CD14-positive monocyte (primary cell): ENCODE data around the gene DDO. TPM values are rescaled to one million over a fixed set of nuclear protein-coding genes. Genes with fewer than 3 reads are reported as not detected.

ENCODE experiments used
- DNase-seq, 3 donors: peaks; one replicate each; pipeline ENCODE4 v3.0.0-alpha.2; 2011 to 2022
- H2AFZ ChIP-seq: 2 replicates; pipeline ENCODE4 v1.6.0; 2012; ENCODE audit warnings: mild to moderate bottlenecking, low read depth, low read length, inconsistent platforms; ENCODE audit not compliant: insufficient read depth, poor library complexity, severe bottlenecking
- H3K27ac ChIP-seq, 2 donors: 1 replicate in 1 of 2; 2 replicates in 1 of 2; pipeline ENCODE4 v1.5.1; 2012 to 2013; ENCODE audit warnings: low read length in 2 of 2, control low read depth in 1 of 2, inconsistent platforms in 1 of 2, low read depth in 1 of 2, mild to moderate bottlenecking in 1 of 2
- H3K27me3 ChIP-seq, 2 donors: one replicate each; pipeline versions ENCODE4 v1.6.0 to v1.6.1; 2011 to 2013; ENCODE audit warnings: low read length in 2 of 2; ENCODE audit not compliant: control insufficient read depth in 2 of 2, insufficient read depth in 2 of 2
- H3K36me3 ChIP-seq, 2 donors: replicated peaks in 1 of 2; 1 replicate in 1 of 2; 2 replicates in 1 of 2; pipeline versions ENCODE4 v1.5.1 to v1.6.1; 2012 to 2013; ENCODE audit warnings: low read length in 2 of 2, control low read depth in 1 of 2, inconsistent platforms in 1 of 2, mild to moderate bottlenecking in 1 of 2; ENCODE audit not compliant: insufficient read depth in 2 of 2, control insufficient read depth in 1 of 2
- H3K4me1 ChIP-seq, 2 donors: 1 replicate in 1 of 2; 2 replicates in 1 of 2; pipeline versions ENCODE4 v1.5.1 to v1.6.1; 2012 to 2013; ENCODE audit warnings: low read length in 2 of 2, control low read depth in 1 of 2, inconsistent platforms in 1 of 2, mild to moderate bottlenecking in 1 of 2, moderate library complexity in 1 of 2; ENCODE audit not compliant: insufficient read depth in 2 of 2, control insufficient read depth in 1 of 2
- H3K4me2 ChIP-seq: replicated peaks from 2 replicates; pipeline ENCODE3; 2012; ENCODE audit warnings: low read length, moderate library complexity, mild to moderate bottlenecking; ENCODE audit not compliant: poor library complexity, severe bottlenecking; ENCODE audit errors: extremely low read depth
- H3K4me3 ChIP-seq, 3 experiments: fragments of 200-600 bp in 1 of 3; sonication (generic) in 1 of 3; replicated peaks in 1 of 3; 1 replicate in 2 of 3; 2 replicates in 1 of 3; pipeline ENCODE4 v1.5.1; 2011 to 2013; ENCODE audit warnings: low read length in 3 of 3, mild to moderate bottlenecking in 3 of 3, control low read depth in 2 of 3, low read depth in 2 of 3, inconsistent platforms in 1 of 3, moderate library complexity in 1 of 3
- H3K79me2 ChIP-seq: 2 replicates; pipeline ENCODE4 v1.6.0; 2012; ENCODE audit warnings: mild to moderate bottlenecking, control low read depth, inconsistent platforms, low read length, moderate library complexity; ENCODE audit not compliant: insufficient read depth
- H3K9ac ChIP-seq: 2 replicates; pipeline ENCODE4 v1.6.0; 2017; ENCODE audit warnings: low read length, mild to moderate bottlenecking; ENCODE audit not compliant: insufficient read depth, poor library complexity, severe bottlenecking
- H3K9me3 ChIP-seq, 2 donors: replicated peaks in 1 of 2; 1 replicate in 1 of 2; 2 replicates in 1 of 2; pipeline versions ENCODE4 v1.5.1 to v1.6.1; 2012 to 2013; ENCODE audit warnings: low read length in 2 of 2, control low read depth in 1 of 2; ENCODE audit not compliant: control insufficient read depth in 1 of 2, insufficient read depth in 1 of 2
- H4K20me1 ChIP-seq: 2 replicates; pipeline ENCODE4 v1.6.0; 2012; ENCODE audit warnings: mild to moderate bottlenecking, low read length, control low read depth, moderate library complexity; ENCODE audit not compliant: insufficient read depth
- H3K27ac Mint-ChIP-seq, 7 donors: one replicate each; pipeline ENCODE4 v1.8.0; 2020; ENCODE audit warnings: mild to moderate bottlenecking in 7 of 7, mixed read lengths in 7 of 7, moderate library complexity in 6 of 7, inconsistent platforms in 2 of 7
- H3K27me3 Mint-ChIP-seq, 3 donors: one replicate each; pipeline ENCODE4 v1.8.0; 2021 to 2022; ENCODE audit warnings: low read depth in 3 of 3, mild to moderate bottlenecking in 3 of 3, mixed read lengths in 3 of 3, moderate library complexity in 3 of 3, inconsistent platforms in 1 of 3
- H3K36me3 Mint-ChIP-seq, 2 donors: one replicate each; pipeline ENCODE4 v1.8.0; 2020; ENCODE audit warnings: mixed read lengths in 2 of 2, inconsistent platforms in 1 of 2, mild to moderate bottlenecking in 1 of 2
- H3K4me1 Mint-ChIP-seq: one replicate; pipeline ENCODE4 v1.8.0; 2020; ENCODE audit warnings: mild to moderate bottlenecking, mixed read lengths
- H3K4me3 Mint-ChIP-seq, 2 donors: one replicate each; pipeline ENCODE4 v1.8.0; 2020; ENCODE audit warnings: mild to moderate bottlenecking in 2 of 2, mixed read lengths in 2 of 2, moderate library complexity in 1 of 2
- H3K9me3 Mint-ChIP-seq, 7 donors: one replicate each; pipeline ENCODE4 v1.8.0; 2020 to 2022; ENCODE audit warnings: mixed read lengths in 7 of 7, mild to moderate bottlenecking in 6 of 7, moderate library complexity in 6 of 7, inconsistent platforms in 2 of 7
- CTCF ChIP-seq: fragments of 200-600 bp; IDR thresholded peaks from one replicate; pipeline ENCODE4 v1.8.0; 2022; ENCODE audit warnings: antibody characterized with exemption, mild to moderate bottlenecking
- WGBS: methylation state at CpG from one replicate; pipeline ENCODE4 v1.1.5; 2013; ENCODE audit warnings: missing lambda C conversion rate; ENCODE audit not compliant: insufficient coverage; 5-methylcytosine and 5-hydroxymethylcytosine counted together
- intact Hi-C, 2 donors: fragments of 100-400 bp; cut with micrococcal nuclease; formaldehyde crosslinking; loops; one replicate each; pipeline versions ENCODE4 v1.15.0 to v1.15.1; 2023
- polyA plus RNA-seq, 3 donors: library from polyadenylated mRNA; depleted of rRNA in 1 of 3; unstranded in 2 of 3; stranded (reverse) in 1 of 3; fragments of 300-500 nt in 2 of 3; fragments of >200 nt in 1 of 3; fragmentation: Illumina TruSeq in 2 of 3; gene quantifications; 1 replicate in 2 of 3; 2 replicates in 1 of 3; pipeline ENCODE4 v1.2.3, GENCODE V29; 2012 to 2021

The DDO gene
- polyA plus RNA-seq, 3 donors, result 0.24 to 2.2 (median 0.95) TPM

GRCh38 chr6:110400208-110400607 lies 15.2 kb downstream of the DDO start:
- Histone ChIP-seq H3K36me3 (no peaks in the 10 kb centered on the region), H4K20me1 (no peaks in the 10 kb centered on the region), H3K4me3 (peak overlapping the region; percentile 42 to 80 (median 45)), H2AFZ (peak overlapping the region; percentile 91), H3K9me3 (no peaks in the 10 kb centered on the region), H3K4me1 (peaks cover 3 to 5% of the 10 kb centered on the region in 2 donors), H3K4me2 (peak overlapping the region; percentile 79), H3K9ac (peak overlapping the region; percentile 73), H3K27me3 (no peaks in the 10 kb centered on the region), H3K27ac (peak overlapping the region in 1 of 2 donors; percentile 16), H3K79me2 (no peaks in the 10 kb centered on the region)
- Mint-ChIP-seq H3K9me3 (peaks cover 0 to 2% (median 0%) of the 10 kb centered on the region in 7 donors), H3K36me3 (peaks cover 13 to 14% of the 10 kb centered on the region in 2 donors), H3K27me3 (peaks cover 0 to 2% (median 2%) of the 10 kb centered on the region in 3 donors), H3K4me1 (peaks cover 18% of the 10 kb centered on the region), H3K4me3 (peak overlapping the region; percentile 77 to 85), H3K27ac (no peak overlapping the region)
- intact Hi-C loops, result no loop called here
- TF ChIP-seq CTCF, result no peak
- WGBS, result 53% methylated on average over 4 of the region's 18 CpGs
- no peak for DNase-seq

- intact Hi-C loops, result loop anchor here in 1 of 2 donors (10.0 kb wide), 1 partner anchor 365 kb away; no protein-coding TSS in a partner anchor
- DNase-seq, result peak in 1 of 3 donors; percentile 16
- no peaks in the 10 kb centered on the region for H3K27me3 ChIP-seq
- no peaks in the 10 kb centered on the region for H3K36me3 ChIP-seq
- H3K9me3 ChIP-seq, result no peaks in the 10 kb centered on the region
- H3K27ac ChIP-seq, result peak overlapping the region in 1 of 2 donors; percentile 16
- peak overlapping the region; percentile 79 for H3K4me2 ChIP-seq
- H3K36me3 Mint-ChIP-seq, result peaks cover 13 to 16% of the 10 kb centered on the region in 2 donors
- H4K20me1 ChIP-seq, result no peaks in the 10 kb centered on the region
- TF ChIP-seq CTCF, result no peak
- peaks cover 0 to 2% (median 2%) of the 10 kb centered on the region in 3 donors for H3K27me3 Mint-ChIP-seq
- H3K27ac Mint-ChIP-seq, result peak overlapping the region in 1 of 7 donors; percentile 64
- H3K4me3 ChIP-seq, result peak overlapping the region; percentile 42 to 80 (median 45)
- 55% methylated on average over 34 of the region's 43 CpGs for WGBS
- H3K79me2 ChIP-seq, result no peaks in the 10 kb centered on the region
- peak overlapping the region; percentile 91 for H2AFZ ChIP-seq
- H3K4me1 ChIP-seq, result peaks cover 3 to 5% of the 10 kb centered on the region in 2 donors
- peaks cover 14% of the 10 kb centered on the region for H3K4me1 Mint-ChIP-seq
- peak overlapping the region; percentile 77 to 85 for H3K4me3 Mint-ChIP-seq
- peaks cover 0 to 2% (median 0%) of the 10 kb centered on the region in 7 donors for H3K9me3 Mint-ChIP-seq
- peak overlapping the region; percentile 73 for H3K9ac ChIP-seq
Measured at GRCh38 chr6:110399219-110400071, 15.9 kb downstream of the DDO start.
